Activated T-cell treated with anti-CD3 and anti-CD28 coated beads, Interleukin-2, amount 50 U/mL, for 24 hours (primary cell): Measurements from ENCODE around the gene CCDC160.
"Not testable (repeated sequence)": the region's sequence is repeated elsewhere in the genome, so short reads cannot be mapped to it uniquely, and the experiment has no call there.

Source experiments
- DNase-seq: peaks from one replicate; pipeline ENCODE4 v3.0.0-alpha.2; 2020
- H3K27ac Mint-ChIP-seq: 2 replicates; pipeline ENCODE4 v1.8.0; 2020; ENCODE audit warnings: mild to moderate bottlenecking, mixed read lengths
- H3K27me3 Mint-ChIP-seq: 2 replicates; pipeline ENCODE4 v1.8.0; 2020; ENCODE audit warnings: mixed read lengths
- H3K36me3 Mint-ChIP-seq: 2 replicates; pipeline ENCODE4 v1.8.0; 2020; ENCODE audit warnings: low read depth, mixed read lengths
- H3K4me1 Mint-ChIP-seq: 2 replicates; pipeline ENCODE4 v1.8.0; 2020; ENCODE audit warnings: low read depth, mixed read lengths
- H3K4me3 Mint-ChIP-seq: 2 replicates; pipeline ENCODE4 v1.8.0; 2020; ENCODE audit warnings: mild to moderate bottlenecking, moderate library complexity, mixed read lengths
- H3K9me3 Mint-ChIP-seq: 2 replicates; pipeline ENCODE4 v1.8.0; 2020; ENCODE audit warnings: mixed read lengths

CCDC160 gene

DNA sequence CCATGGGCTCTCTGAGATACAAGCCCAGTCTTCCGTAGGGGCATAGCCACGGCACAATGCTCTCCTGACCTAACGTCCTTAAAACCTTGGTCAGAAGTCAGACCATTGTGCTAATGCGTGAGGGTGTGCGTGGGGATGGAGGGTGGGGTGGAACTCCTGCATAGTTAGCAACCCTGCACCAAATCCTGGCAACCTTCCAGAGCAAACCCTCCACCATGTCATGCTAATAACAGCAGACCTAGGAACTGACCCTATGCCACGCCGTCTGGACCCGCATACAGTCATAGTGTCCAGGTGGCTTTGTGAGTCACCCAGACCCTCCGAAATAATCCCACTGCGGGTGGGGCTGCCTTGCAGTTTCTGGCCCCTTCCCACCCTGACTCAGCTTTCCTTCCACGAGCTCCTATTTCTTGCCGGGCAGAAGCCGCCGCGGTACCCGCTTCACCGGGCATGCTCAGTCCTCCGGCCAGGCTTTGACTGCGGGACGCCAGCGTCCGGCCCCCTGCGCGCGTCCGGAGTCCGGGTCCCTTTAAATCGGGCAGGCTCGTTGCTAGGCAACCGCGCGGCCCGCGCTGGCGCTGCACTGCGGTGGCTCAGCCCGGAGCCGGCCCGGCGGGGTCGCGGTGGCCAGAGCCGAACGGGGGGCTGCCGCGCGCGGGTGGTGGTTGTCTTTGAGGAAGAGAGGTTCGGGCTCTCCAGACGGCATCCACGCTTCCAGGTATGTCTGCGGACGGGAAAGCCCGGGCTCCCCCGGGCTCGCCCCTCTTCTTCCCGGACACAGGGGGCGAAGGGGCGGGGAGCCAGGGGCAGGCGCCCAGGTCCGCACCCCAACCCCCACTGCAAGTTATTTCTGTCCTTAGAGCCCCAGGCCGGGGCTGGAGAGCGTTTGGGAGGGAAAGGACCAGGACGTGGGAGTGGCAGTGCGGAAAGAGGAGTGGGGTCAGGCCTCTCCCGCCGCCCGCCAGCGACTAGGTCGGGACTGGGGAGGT lies at the start of gene CCDC160:
TSS of gene CCDC160 (plus strand) at position 557 of the 989 bp plus-strand sequence. CDS start 7,619 bp downstream, outside the sequence.
- Mint-ChIP-seq H3K4me3 (peak within 1 kb of the TSS; percentile 53), H3K4me1 (no peaks in the 10 kb centered on the region)

DNA sequence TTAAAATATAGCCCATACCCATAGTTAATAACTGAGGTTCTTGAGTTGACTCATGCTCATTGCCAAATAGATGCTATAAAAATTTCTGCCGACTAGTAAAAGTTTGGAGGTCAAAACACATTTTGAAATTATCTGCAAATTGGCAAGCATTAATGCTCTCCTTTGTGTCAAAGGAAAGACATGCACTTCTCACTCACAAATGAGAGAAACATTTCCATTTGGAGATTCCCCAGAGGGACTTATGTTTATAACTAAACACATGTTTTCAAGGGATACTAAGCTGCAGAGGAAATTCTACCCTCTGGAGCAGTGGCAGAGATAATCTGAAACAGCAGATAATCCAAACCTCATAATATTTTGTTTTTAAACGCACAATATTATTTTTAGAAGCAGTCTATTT lies 45.7 kb upstream of the CCDC160 start:
- DNase-seq: no peak
- no peak overlapping the region for H3K27ac Mint-ChIP-seq
- no peaks in the 10 kb centered on the region for H3K36me3 Mint-ChIP-seq

More for the DNA sequence above, at the start of gene CCDC160:
- no peaks in the 10 kb centered on the region for H3K36me3 Mint-ChIP-seq
- H3K27ac Mint-ChIP-seq: no peak within 1 kb of the TSS
- H3K27me3 Mint-ChIP-seq: peaks cover 55% of the 10 kb centered on the region
- DNase-seq: no peak
- no peaks in the 10 kb centered on the region for H3K9me3 Mint-ChIP-seq

GRCh38 chrX:134194915-134195314 lies 42.1 kb upstream of the CCDC160 start:
- Mint-ChIP-seq H3K4me3 (no peak overlapping the region), H3K36me3 (no peaks in the 10 kb centered on the region), H3K4me1 (no peaks in the 10 kb centered on the region), H3K27ac (no peak overlapping the region), H3K27me3 (peaks cover 41% of the 10 kb centered on the region), H3K9me3 (no peaks in the 10 kb centered on the region)
- DNase-seq: no peak

More for the DNA sequence above, 45.7 kb upstream of the CCDC160 start:
- Mint-ChIP-seq H3K9me3 (no peaks in the 10 kb centered on the region), H3K4me1 (peaks cover 17% of the 10 kb centered on the region), H3K4me3 (no peak overlapping the region), H3K27me3 (peaks cover 49% of the 10 kb centered on the region)

GRCh38 chrX:134202561-134202960 lies 34.4 kb upstream of the CCDC160 start:
- Mint-ChIP-seq H3K9me3 (no peaks in the 10 kb centered on the region), H3K27ac (no peak overlapping the region), H3K36me3 (no peaks in the 10 kb centered on the region), H3K4me3 (no peak overlapping the region), H3K27me3 (peaks cover 45% of the 10 kb centered on the region), H3K4me1 (no peaks in the 10 kb centered on the region)
- DNase-seq: no peak

GRCh38 chrX:134206221-134206620 lies 30.8 kb upstream of the CCDC160 start:
- Mint-ChIP-seq H3K36me3 (no peaks in the 10 kb centered on the region), H3K27ac (no peak overlapping the region), H3K4me1 (no peaks in the 10 kb centered on the region), H3K4me3 (no peak overlapping the region), H3K27me3 (peaks cover 37% of the 10 kb centered on the region), H3K9me3 (peaks cover 7% of the 10 kb centered on the region)
- no peak for DNase-seq

DNA sequence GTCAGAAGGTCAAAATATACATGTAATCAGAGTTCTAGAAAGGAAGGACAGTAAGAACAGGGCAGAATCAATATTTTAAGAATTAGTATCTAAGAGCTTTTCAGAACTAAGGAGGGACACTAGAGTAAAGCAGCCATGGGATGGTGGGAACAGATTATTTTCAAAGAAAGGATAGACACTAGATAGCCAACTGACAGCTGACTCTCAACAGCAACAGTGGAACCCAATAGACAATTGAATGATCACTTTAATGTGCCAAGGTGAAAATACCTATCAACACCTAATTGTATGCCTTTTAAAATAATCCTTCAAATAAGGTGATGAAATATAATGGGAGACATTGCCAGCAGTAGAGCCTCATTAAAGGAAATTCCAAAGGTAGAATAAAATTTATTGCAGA lies 26.5 kb upstream of the CCDC160 start:
- no peak for DNase-seq
- peaks cover 7% of the 10 kb centered on the region for H3K9me3 Mint-ChIP-seq
- no peak overlapping the region for H3K4me3 Mint-ChIP-seq
- H3K27me3 Mint-ChIP-seq: peaks cover 13% of the 10 kb centered on the region
- H3K36me3 Mint-ChIP-seq: no peaks in the 10 kb centered on the region
- no peaks in the 10 kb centered on the region for H3K4me1 Mint-ChIP-seq
- H3K27ac Mint-ChIP-seq: no peak overlapping the region

DNA sequence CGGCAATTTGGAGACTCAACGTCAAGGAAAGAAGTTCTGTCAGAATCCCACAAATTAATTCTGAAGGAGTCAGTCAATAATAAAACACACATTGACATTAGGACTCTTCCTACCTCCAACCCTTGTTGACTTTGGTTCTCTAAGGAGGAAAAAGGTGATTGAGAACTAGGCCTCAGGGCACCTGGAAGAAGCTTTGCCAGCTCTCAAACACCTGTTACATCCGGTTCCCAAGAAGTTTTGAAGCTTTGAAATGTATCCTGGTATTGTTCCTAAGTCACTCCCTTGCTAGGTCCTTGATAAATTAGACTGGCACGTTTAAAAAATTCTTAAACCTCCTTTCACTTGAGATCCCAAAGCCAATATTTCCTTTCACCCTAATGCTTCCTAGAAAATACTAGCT lies 1.7 kb upstream of the CCDC160 start:
- Mint-ChIP-seq H3K9me3 (no peaks in the 10 kb centered on the region), H3K27ac (no peak overlapping the region), H3K4me3 (no peak overlapping the region), H3K36me3 (no peaks in the 10 kb centered on the region), H3K27me3 (peaks cover 52% of the 10 kb centered on the region), H3K4me1 (no peaks in the 10 kb centered on the region)
- DNase-seq: no peak

GRCh38 chrX:134238144-134238543 lies 1.2 kb downstream of the CCDC160 start:
- H3K4me3 Mint-ChIP-seq, H3K36me3 Mint-ChIP-seq, H3K4me1 Mint-ChIP-seq, H3K9me3 Mint-ChIP-seq, H3K27ac Mint-ChIP-seq, DNase-seq: not testable (repeated sequence)
- H3K27me3 Mint-ChIP-seq: peaks cover 56% of the 10 kb centered on the region

DNA sequence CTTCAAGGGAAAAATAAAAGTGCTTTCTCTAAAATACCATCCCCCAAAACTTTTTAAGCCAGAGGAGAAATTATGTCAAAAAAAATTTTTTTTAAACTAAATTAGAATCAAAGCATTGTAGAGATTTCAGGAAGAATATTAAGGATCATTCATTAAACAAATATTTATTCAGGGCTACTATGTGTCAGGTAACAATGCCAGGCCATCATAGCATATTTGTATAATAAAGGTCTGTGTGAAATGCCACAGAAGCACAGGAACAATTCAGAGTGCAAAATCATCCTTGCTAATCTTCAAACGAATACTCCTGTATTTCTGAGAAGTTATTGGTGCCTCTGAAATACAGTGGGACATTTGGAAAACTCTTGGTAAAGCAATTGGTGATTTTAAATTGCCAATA lies 2.0 kb downstream of the CCDC160 start:
- peaks cover 56% of the 10 kb centered on the region for H3K27me3 Mint-ChIP-seq
- H3K9me3 Mint-ChIP-seq: no peaks in the 10 kb centered on the region
- H3K36me3 Mint-ChIP-seq: no peaks in the 10 kb centered on the region
- H3K4me1 Mint-ChIP-seq: peaks cover 1% of the 10 kb centered on the region
- no peak overlapping the region for H3K4me3 Mint-ChIP-seq
- DNase-seq: no peak
- H3K27ac Mint-ChIP-seq: no peak overlapping the region

DNA sequence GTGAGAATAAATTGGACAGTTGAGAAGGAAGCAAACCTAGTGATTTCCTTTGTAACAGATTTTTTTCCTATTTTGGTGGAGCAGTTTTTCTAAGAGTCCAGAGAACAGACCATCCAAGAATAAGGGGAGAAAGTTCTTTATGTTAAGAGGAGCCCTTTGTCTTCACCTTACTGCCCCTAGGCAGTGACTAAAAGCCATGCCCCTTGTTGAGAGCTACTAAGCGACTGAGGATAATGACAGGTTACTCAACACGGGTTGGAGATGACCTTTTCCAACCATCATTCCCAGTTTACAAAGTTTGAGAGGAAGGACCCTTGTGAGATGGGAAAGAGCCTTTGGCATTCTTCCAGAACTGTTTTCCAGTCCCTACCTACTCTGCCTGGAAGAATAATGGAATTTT lies 3.2 kb downstream of the CCDC160 start:
- Mint-ChIP-seq H3K36me3 (no peaks in the 10 kb centered on the region), H3K27me3 (peaks cover 59% of the 10 kb centered on the region), H3K4me1 (peaks cover 1% of the 10 kb centered on the region), H3K4me3 (no peak overlapping the region), H3K27ac (no peak overlapping the region), H3K9me3 (no peaks in the 10 kb centered on the region)
- no peak for DNase-seq

GRCh38 chrX:134241960-134242619 lies 5.1 kb downstream of the CCDC160 start:
- Mint-ChIP-seq H3K4me3 (no peak overlapping the region), H3K27me3 (peaks cover 57% of the 10 kb centered on the region), H3K36me3 (no peaks in the 10 kb centered on the region), H3K4me1 (peaks cover 1% of the 10 kb centered on the region), H3K9me3 (no peaks in the 10 kb centered on the region), H3K27ac (no peak overlapping the region)
- no peak for DNase-seq

DNA sequence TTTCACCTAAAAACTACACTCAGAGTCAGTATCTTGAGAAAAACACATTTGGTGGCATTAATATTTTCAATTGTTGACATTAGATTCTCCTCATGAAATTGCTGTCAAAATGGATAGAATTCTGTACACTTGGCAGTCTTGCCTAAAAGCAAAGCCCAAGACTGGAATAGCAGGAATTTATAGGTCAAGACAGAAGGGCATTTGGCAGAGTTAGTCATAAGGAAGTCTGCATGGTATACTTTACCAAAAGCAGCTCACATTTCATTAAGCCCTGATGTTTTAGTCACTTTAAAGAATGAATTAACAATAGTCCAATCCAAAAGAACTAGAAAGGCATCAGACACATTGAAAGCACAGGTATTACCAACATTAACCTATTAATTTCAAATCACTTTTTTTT lies 7.1 kb downstream of the CCDC160 start:
- Mint-ChIP-seq H3K9me3 (no peaks in the 10 kb centered on the region), H3K27me3 (peaks cover 50% of the 10 kb centered on the region), H3K4me3 (no peak overlapping the region)

DNA sequence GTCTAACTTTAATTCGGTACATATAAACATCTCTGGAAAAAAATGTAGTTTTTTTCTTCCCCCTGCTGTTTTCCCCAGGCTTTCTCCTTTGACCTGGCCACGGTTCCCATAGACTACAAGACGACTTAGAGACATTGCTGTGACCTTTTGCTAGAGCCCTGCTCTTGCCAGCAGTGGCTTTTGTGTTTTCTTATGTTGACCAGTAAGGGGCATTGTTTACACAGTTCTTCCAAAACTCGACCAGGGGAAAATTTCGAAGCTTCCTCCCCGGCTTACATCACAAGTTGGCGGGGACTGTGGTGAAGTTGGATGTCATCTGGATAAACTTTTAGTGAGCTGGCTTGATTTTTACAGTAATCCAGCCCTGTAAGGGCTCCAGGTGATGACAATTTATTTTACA lies 9.3 kb downstream of the CCDC160 start:
- H3K4me1 Mint-ChIP-seq: peaks cover 1% of the 10 kb centered on the region
- no peaks in the 10 kb centered on the region for H3K36me3 Mint-ChIP-seq
- no peaks in the 10 kb centered on the region for H3K9me3 Mint-ChIP-seq
- no peak for DNase-seq
- H3K4me3 Mint-ChIP-seq: no peak overlapping the region
- no peak overlapping the region for H3K27ac Mint-ChIP-seq
- H3K27me3 Mint-ChIP-seq: peaks cover 43% of the 10 kb centered on the region

More for the DNA sequence above, 7.1 kb downstream of the CCDC160 start:
- Mint-ChIP-seq H3K27ac (no peak overlapping the region), H3K36me3 (no peaks in the 10 kb centered on the region), H3K4me1 (peaks cover 1% of the 10 kb centered on the region)
- DNase-seq: no peak

GRCh38 chrX:134247492-134247891 lies 10.5 kb downstream of the CCDC160 start:
- Mint-ChIP-seq H3K9me3 (no peaks in the 10 kb centered on the region), H3K4me1 (no peaks in the 10 kb centered on the region), H3K4me3 (no peak overlapping the region), H3K27me3 (peaks cover 36% of the 10 kb centered on the region), H3K36me3 (no peaks in the 10 kb centered on the region), H3K27ac (no peak overlapping the region)
- no peak for DNase-seq

GRCh38 chrX:134249241-134249640 lies 12.3 kb downstream of the CCDC160 start:
- no peak overlapping the region for H3K4me3 Mint-ChIP-seq
- H3K27me3 Mint-ChIP-seq: peaks cover 38% of the 10 kb centered on the region
- H3K36me3 Mint-ChIP-seq: no peaks in the 10 kb centered on the region
- H3K9me3 Mint-ChIP-seq: no peaks in the 10 kb centered on the region
- DNase-seq: no peak
- no peak overlapping the region for H3K27ac Mint-ChIP-seq
- H3K4me1 Mint-ChIP-seq: peaks cover 1% of the 10 kb centered on the region
